SK-N-SH treated with all-trans-retinoic acid at 6 μM for 48 hours (cell line): ENCODE results near the gene NINL.
"Not testable (repeated sequence)": the region's sequence is repeated elsewhere in the genome, so short reads cannot be mapped to it uniquely, and the experiment has no call there.

Experiments used
- ATAC-seq: fragments of 200-7000 bp; cut with Tn5 transposase; 3 replicates; pipeline ENCODE4 v1.9.1; 2020; ENCODE audit warnings: mild to moderate bottlenecking, moderate library complexity
- ARNTL ChIP-seq: fragments of 450-650 bp; formaldehyde crosslinking; IDR thresholded peaks from 2 replicates; pipeline ENCODE4 v1.5.0; 2020; ENCODE audit warnings: low read depth, mild to moderate bottlenecking, moderate library complexity, borderline replicate concordance
- BACH2 ChIP-seq: fragments of 250-450 bp; sonication (Bioruptor Pico); IDR thresholded peaks from 2 replicates; pipeline ENCODE4 v1.9.0; 2021; ENCODE audit warnings: mild to moderate bottlenecking, borderline replicate concordance
- CSDC2 ChIP-seq: fragments of 250-450 bp; sonication (Bioruptor Pico); IDR thresholded peaks from 2 replicates; pipeline ENCODE4 v1.5.0; 2020; ENCODE audit warnings: mild to moderate bottlenecking, moderate library complexity
- ESRRG ChIP-seq: fragments of 250-450 bp; sonication (Bioruptor Pico); IDR thresholded peaks from 2 replicates; pipeline ENCODE4 v1.6.1; 2021; ENCODE audit warnings: mild to moderate bottlenecking
- GLIS3 ChIP-seq: fragments of 250-450 bp; sonication (Bioruptor Pico); IDR thresholded peaks from 2 replicates; pipeline ENCODE4 v1.5.0; 2020; ENCODE audit warnings: mild to moderate bottlenecking, moderate library complexity
- ISL1 ChIP-seq: fragments of 250-450 bp; sonication (Bioruptor Pico); IDR thresholded peaks from 2 replicates; pipeline ENCODE4 v2.1.2; 2022; ENCODE audit warnings: mild to moderate bottlenecking, moderate library complexity
- OSR1 ChIP-seq: fragments of 250-450 bp; sonication (Bioruptor Pico); IDR thresholded peaks from 2 replicates; pipeline ENCODE4 v1.8.0; 2022; ENCODE audit warnings: moderate library complexity, mild to moderate bottlenecking, inconsistent platforms
- PPARA ChIP-seq: fragments of 250-450 bp; sonication (Bioruptor Pico); IDR thresholded peaks from 2 replicates; pipeline ENCODE4 v1.5.0; 2020; ENCODE audit warnings: mild to moderate bottlenecking, borderline replicate concordance
- RARB ChIP-seq: fragments of 250-450 bp; sonication (Bioruptor Pico); IDR thresholded peaks from 2 replicates; pipeline ENCODE4 v1.8.0; 2021; ENCODE audit warnings: mild to moderate bottlenecking, moderate library complexity
- SNAI2 ChIP-seq: fragments of 250-450 bp; sonication (Bioruptor Pico); IDR thresholded peaks from 2 replicates; pipeline ENCODE4 v1.5.0; 2020; ENCODE audit warnings: mild to moderate bottlenecking, moderate library complexity
- TOX ChIP-seq: fragments of 250-450 bp; sonication (Bioruptor Pico); IDR thresholded peaks from 2 replicates; pipeline ENCODE4 v1.8.0; 2021; ENCODE audit warnings: mild to moderate bottlenecking, moderate library complexity, borderline replicate concordance
- ZC3H10 ChIP-seq: fragments of 250-450 bp; sonication (Bioruptor Pico); IDR thresholded peaks from 2 replicates; pipeline ENCODE4 v1.5.1; 2021; ENCODE audit warnings: mild to moderate bottlenecking, moderate library complexity
- ZFP3 ChIP-seq: fragments of 250-450 bp; sonication (Bioruptor Pico); IDR thresholded peaks from 2 replicates; pipeline ENCODE4 v1.5.0; 2020; ENCODE audit warnings: mild to moderate bottlenecking, moderate library complexity
- ZFP30 ChIP-seq: fragments of 450-650 bp; formaldehyde crosslinking; IDR thresholded peaks from 2 replicates; pipeline ENCODE4 v1.5.0; 2022; ENCODE audit warnings: mild to moderate bottlenecking, moderate library complexity
- ZNF565 ChIP-seq: fragments of 450-650 bp; formaldehyde crosslinking; conservative IDR thresholded peaks from 2 replicates; pipeline ENCODE4 v1.5.0; 2020; ENCODE audit warnings: low read depth, mild to moderate bottlenecking, moderate library complexity
- ZNF70 ChIP-seq: fragments of 450-650 bp; formaldehyde crosslinking; IDR thresholded peaks from 2 replicates; pipeline ENCODE4 v1.5.0; 2020; ENCODE audit warnings: mild to moderate bottlenecking, moderate library complexity
- ZNF8 ChIP-seq: fragments of 450-650 bp; formaldehyde crosslinking; IDR thresholded peaks from 2 replicates; pipeline ENCODE4 v1.5.0; 2020; ENCODE audit warnings: mild to moderate bottlenecking, moderate library complexity
- TF ChIP-seq, protein P1 (sequence below): fragments of 250-450 bp; sonication (Bioruptor Pico); IDR thresholded peaks from 2 replicates; pipeline ENCODE4 v1.5.0; 2020; ENCODE audit warnings: mild to moderate bottlenecking, moderate library complexity
- TF ChIP-seq, protein P2 (sequence below): fragments of 250-450 bp; sonication (Bioruptor Pico); IDR thresholded peaks from 2 replicates; pipeline ENCODE4 v1.5.1; 2020; ENCODE audit warnings: low read depth, mild to moderate bottlenecking, moderate library complexity
- TF ChIP-seq, protein P3 (sequence below): fragments of 250-450 bp; sonication (Bioruptor Pico); IDR thresholded peaks from 2 replicates; pipeline ENCODE4 v1.8.0; 2021; ENCODE audit warnings: low read depth, mild to moderate bottlenecking, moderate library complexity, borderline replicate concordance

Gene NINL

DNA sequence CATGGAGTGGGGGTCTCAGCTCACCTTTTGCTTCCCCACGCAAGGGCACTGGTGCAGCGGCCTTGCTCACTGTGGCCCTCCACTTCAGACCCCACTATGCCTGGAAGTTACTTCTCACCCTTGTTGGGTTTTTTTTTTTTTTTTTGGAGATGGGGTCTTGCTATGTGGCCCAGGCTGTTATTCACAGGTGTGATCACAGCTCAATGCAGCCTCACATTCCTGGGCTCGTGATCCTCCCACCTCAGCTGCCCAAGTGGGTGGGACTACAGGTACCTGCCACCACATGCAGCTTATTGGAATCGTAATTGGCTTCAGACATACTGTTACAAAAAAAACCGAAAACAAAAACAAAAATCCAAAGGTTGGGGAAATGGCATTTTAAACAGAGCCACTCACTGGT, 32.4 kb downstream of the NINL start:
- ATAC-seq, result no peak
- no peak for TF ChIP-seq SNAI2 (CRISPR knock-in tag)
- no peak for TF ChIP-seq ZFP3
- no peak for TF ChIP-seq RARB (CRISPR knock-in tag)
- TF ChIP-seq, protein P1, sequence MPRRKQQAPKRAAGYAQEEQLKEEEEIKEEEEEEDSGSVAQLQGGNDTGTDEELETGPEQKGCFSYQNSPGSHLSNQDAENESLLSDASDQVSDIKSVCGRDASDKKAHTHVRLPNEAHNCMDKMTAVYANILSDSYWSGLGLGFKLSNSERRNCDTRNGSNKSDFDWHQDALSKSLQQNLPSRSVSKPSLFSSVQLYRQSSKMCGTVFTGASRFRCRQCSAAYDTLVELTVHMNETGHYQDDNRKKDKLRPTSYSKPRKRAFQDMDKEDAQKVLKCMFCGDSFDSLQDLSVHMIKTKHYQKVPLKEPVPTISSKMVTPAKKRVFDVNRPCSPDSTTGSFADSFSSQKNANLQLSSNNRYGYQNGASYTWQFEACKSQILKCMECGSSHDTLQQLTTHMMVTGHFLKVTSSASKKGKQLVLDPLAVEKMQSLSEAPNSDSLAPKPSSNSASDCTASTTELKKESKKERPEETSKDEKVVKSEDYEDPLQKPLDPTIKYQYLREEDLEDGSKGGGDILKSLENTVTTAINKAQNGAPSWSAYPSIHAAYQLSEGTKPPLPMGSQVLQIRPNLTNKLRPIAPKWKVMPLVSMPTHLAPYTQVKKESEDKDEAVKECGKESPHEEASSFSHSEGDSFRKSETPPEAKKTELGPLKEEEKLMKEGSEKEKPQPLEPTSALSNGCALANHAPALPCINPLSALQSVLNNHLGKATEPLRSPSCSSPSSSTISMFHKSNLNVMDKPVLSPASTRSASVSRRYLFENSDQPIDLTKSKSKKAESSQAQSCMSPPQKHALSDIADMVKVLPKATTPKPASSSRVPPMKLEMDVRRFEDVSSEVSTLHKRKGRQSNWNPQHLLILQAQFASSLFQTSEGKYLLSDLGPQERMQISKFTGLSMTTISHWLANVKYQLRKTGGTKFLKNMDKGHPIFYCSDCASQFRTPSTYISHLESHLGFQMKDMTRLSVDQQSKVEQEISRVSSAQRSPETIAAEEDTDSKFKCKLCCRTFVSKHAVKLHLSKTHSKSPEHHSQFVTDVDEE (CRISPR knock-in tag), result no peak
- TF ChIP-seq ISL1, result no peak
- TF ChIP-seq ZNF8, result no peak
- TF ChIP-seq, protein P2, sequence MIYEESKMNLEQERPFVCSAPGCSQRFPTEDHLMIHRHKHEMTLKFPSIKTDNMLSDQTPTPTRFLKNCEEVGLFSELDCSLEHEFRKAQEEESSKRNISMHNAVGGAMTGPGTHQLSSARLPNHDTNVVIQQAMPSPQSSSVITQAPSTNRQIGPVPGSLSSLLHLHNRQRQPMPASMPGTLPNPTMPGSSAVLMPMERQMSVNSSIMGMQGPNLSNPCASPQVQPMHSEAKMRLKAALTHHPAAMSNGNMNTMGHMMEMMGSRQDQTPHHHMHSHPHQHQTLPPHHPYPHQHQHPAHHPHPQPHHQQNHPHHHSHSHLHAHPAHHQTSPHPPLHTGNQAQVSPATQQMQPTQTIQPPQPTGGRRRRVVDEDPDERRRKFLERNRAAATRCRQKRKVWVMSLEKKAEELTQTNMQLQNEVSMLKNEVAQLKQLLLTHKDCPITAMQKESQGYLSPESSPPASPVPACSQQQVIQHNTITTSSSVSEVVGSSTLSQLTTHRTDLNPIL (CRISPR knock-in tag), result no peak
- TF ChIP-seq BACH2 (CRISPR knock-in tag), result no peak
- no peak for TF ChIP-seq GLIS3 (CRISPR knock-in tag)
- no peak for TF ChIP-seq PPARA (CRISPR knock-in tag)
- no peak for TF ChIP-seq ARNTL (CRISPR knock-in tag)

GRCh38 chr20:25551413-25552215, 33.7 kb downstream of the NINL start:
- TF ChIP-seq ZNF565, result no peak
- TF ChIP-seq PPARA (CRISPR knock-in tag), result no peak
- no peak for TF ChIP-seq ZC3H10 (CRISPR knock-in tag)
- TF ChIP-seq CSDC2 (CRISPR knock-in tag), result no peak
- TF ChIP-seq, protein P1 (CRISPR knock-in tag), result no peak
- TF ChIP-seq RARB (CRISPR knock-in tag), result no peak
- no peak for TF ChIP-seq TOX
- no peak for TF ChIP-seq BACH2 (CRISPR knock-in tag)
- no peak for TF ChIP-seq ESRRG (CRISPR knock-in tag)
- no peak for TF ChIP-seq OSR1 (CRISPR knock-in tag)
- TF ChIP-seq, protein P2 (CRISPR knock-in tag), result no peak
- TF ChIP-seq, protein P3, sequence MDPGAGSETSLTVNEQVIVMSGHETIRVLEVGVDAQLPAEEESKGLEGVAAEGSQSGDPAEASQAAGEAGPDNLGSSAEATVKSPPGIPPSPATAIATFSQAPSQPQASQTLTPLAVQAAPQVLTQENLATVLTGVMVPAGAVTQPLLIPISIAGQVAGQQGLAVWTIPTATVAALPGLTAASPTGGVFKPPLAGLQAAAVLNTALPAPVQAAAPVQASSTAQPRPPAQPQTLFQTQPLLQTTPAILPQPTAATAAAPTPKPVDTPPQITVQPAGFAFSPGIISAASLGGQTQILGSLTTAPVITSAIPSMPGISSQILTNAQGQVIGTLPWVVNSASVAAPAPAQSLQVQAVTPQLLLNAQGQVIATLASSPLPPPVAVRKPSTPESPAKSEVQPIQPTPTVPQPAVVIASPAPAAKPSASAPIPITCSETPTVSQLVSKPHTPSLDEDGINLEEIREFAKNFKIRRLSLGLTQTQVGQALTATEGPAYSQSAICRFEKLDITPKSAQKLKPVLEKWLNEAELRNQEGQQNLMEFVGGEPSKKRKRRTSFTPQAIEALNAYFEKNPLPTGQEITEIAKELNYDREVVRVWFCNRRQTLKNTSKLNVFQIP (CRISPR knock-in tag), result no peak
- TF ChIP-seq SNAI2 (CRISPR knock-in tag), result no peak
- TF ChIP-seq ZNF70, result no peak
- TF ChIP-seq GLIS3 (CRISPR knock-in tag), result no peak
- TF ChIP-seq ZNF8, result no peak
- no peak for TF ChIP-seq ZFP30
- peak; percentile 8; the same call in 1 of the 3 replicates for ATAC-seq

GRCh38 chr20:25550645-25551337, 34.5 kb downstream of the NINL start:
- ATAC-seq, result not testable (repeated sequence)
